Uterus (tissue), 2 donors: Measurements from ENCODE around the gene ARHGEF18.

Experiments
- CTCF ChIP-seq, 4 experiments: fragments of 200-600 bp in 2 of 4; fragments of 450-650 bp in 2 of 4; sonication (generic) in 2 of 4; IDR thresholded peaks; one replicate each; pipeline ENCODE4 v1.5.1; 2016 to 2019; ENCODE audit warnings: antibody characterized with exemption in 4 of 4, mild to moderate bottlenecking in 2 of 4, moderate library complexity in 1 of 4
- POLR2A ChIP-seq, 2 donors: fragments of 450-650 bp; IDR thresholded peaks; one replicate each; pipeline ENCODE4 v1.6.1; 2016; ENCODE audit warnings: antibody characterized with exemption in 2 of 2, mild to moderate bottlenecking in 1 of 2, moderate library complexity in 1 of 2

DNA sequence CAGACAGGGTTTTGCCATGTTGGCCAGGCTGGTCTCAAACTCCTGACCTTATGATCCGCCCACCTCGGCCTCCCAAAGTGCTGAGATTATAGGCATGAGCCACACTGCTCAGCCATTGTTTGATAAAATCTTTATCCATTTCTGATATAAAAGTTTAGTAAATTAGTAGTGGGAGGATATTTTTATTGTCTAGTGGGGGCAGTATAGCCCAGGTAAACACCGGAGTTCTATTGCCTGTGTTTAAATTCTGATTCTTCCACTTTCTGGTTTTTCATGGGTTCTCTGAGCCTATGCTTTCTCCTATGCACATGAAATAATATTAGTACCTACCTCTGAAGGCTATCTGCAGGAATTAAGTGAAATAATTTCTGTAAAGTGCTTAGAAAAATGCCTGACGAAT, 20.1 kb upstream of the ARHGEF18 start:
- TF ChIP-seq CTCF (IDR thresholded peaks at IDR 0.05) (no peak), POLR2A (IDR thresholded peaks at IDR 0.05) (no peak)
